ENCODE measurements around the gene PASK. TPM values are rescaled to one million over a fixed set of nuclear protein-coding genes. Genes with fewer than 3 reads are reported as not detected.

PASK gene
- polyA plus RNA-seq, 3 donors: 0.56 to 4.3 (median 0.70) TPM

- Histone ChIP-seq H3K9ac (ENCODE audit: insufficient read depth, low read length, poor library complexity, severe bottlenecking) (no peak overlapping the region), H3K79me2 (ENCODE audit: insufficient read depth, low read length) (no peaks in the 10 kb centered on the region), H2AFZ (ENCODE audit: insufficient read depth, low read depth, low read length, poor library complexity, severe bottlenecking) (no peak overlapping the region), H3K4me1 (ENCODE audit: control insufficient read depth in 1 of 2, insufficient read depth in 2 of 2, low read length in 2 of 2) (no peaks in the 10 kb centered on the region), H3K27me3 (ENCODE audit: control insufficient read depth in 2 of 2, insufficient read depth in 2 of 2, low read length in 2 of 2) (no peaks in the 10 kb centered on the region), H3K27ac (ENCODE audit: low read depth in 1 of 2, low read length in 2 of 2) (no peak overlapping the region), H3K4me3 (replicated peaks in 1 of 3; ENCODE audit: low read depth in 2 of 3, low read length in 3 of 3) (no peak overlapping the region), H3K36me3 (replicated peaks in 1 of 2; ENCODE audit: control insufficient read depth in 1 of 2, insufficient read depth in 2 of 2, low read length in 2 of 2) (peaks cover 4 to 28% of the 10 kb centered on the region in 2 donors), H3K4me2 (replicated peaks; ENCODE audit: extremely low read depth, low read length, poor library complexity, severe bottlenecking) (no peak overlapping the region), H4K20me1 (ENCODE audit: insufficient read depth, low read length) (no peaks in the 10 kb centered on the region), H3K9me3 (replicated peaks in 1 of 2; ENCODE audit: control insufficient read depth in 1 of 2, insufficient read depth in 1 of 2, low read length in 2 of 2) (no peaks in the 10 kb centered on the region)
- Mint-ChIP-seq H3K4me1 (peaks cover 6% of the 10 kb centered on the region), H3K36me3 (peaks cover 30 to 46% of the 10 kb centered on the region in 2 donors), H3K4me3 (no peak overlapping the region), H3K27ac (no peak overlapping the region), H3K9me3 (no peaks in the 10 kb centered on the region), H3K27me3 (ENCODE audit: low read depth in 3 of 3) (peaks cover 0 to 1% (median 0%) of the 10 kb centered on the region in 3 donors)
- intact Hi-C loops (cut with micrococcal nuclease): no loop called here
- no peak for DNase-seq
- WGBS (ENCODE audit: insufficient coverage): 90% methylated on average over 4 of the region's 8 CpGs
- no peak for TF ChIP-seq CTCF (IDR thresholded peaks at IDR 0.05)
Observed at GRCh38 chr2:241112592-241112991, 36.7 kb downstream of the PASK start.

- H4K20me1 ChIP-seq (ENCODE audit: insufficient read depth, low read length): no peaks in the 10 kb centered on the region
- H3K27ac ChIP-seq (ENCODE audit: low read depth in 1 of 2, low read length in 2 of 2): no peak overlapping the region
Observed at GRCh38 chr2:241112046-241112445, 37.2 kb downstream of the PASK start.

More at GRCh38 chr2:241112046-241112445, 37.2 kb downstream of the PASK start:
- intact Hi-C loops (cut with micrococcal nuclease): no loop called here
- Mint-ChIP-seq H3K36me3 (peaks cover 26 to 41% of the 10 kb centered on the region in 2 donors), H3K27me3 (ENCODE audit: low read depth in 3 of 3) (peaks cover 0 to 1% (median 0%) of the 10 kb centered on the region in 3 donors), H3K27ac (peak overlapping the region in 1 of 7 donors; percentile 1), H3K4me3 (no peak overlapping the region), H3K9me3 (no peaks in the 10 kb centered on the region), H3K4me1 (peaks cover 6% of the 10 kb centered on the region)
- Histone ChIP-seq H3K9me3 (replicated peaks in 1 of 2; ENCODE audit: control insufficient read depth in 1 of 2, insufficient read depth in 1 of 2, low read length in 2 of 2) (no peaks in the 10 kb centered on the region), H3K36me3 (replicated peaks in 1 of 2; ENCODE audit: control insufficient read depth in 1 of 2, insufficient read depth in 2 of 2, low read length in 2 of 2) (peaks cover 4 to 28% of the 10 kb centered on the region in 2 donors), H3K27me3 (ENCODE audit: control insufficient read depth in 2 of 2, insufficient read depth in 2 of 2, low read length in 2 of 2) (no peaks in the 10 kb centered on the region), H3K79me2 (ENCODE audit: insufficient read depth, low read length) (no peaks in the 10 kb centered on the region), H2AFZ (ENCODE audit: insufficient read depth, low read depth, low read length, poor library complexity, severe bottlenecking) (no peak overlapping the region), H3K4me3 (replicated peaks in 1 of 3; ENCODE audit: low read depth in 2 of 3, low read length in 3 of 3) (no peak overlapping the region), H3K9ac (ENCODE audit: insufficient read depth, low read length, poor library complexity, severe bottlenecking) (no peak overlapping the region), H3K4me2 (replicated peaks; ENCODE audit: extremely low read depth, low read length, poor library complexity, severe bottlenecking) (no peak overlapping the region), H3K4me1 (ENCODE audit: control insufficient read depth in 1 of 2, insufficient read depth in 2 of 2, low read length in 2 of 2) (no peaks in the 10 kb centered on the region)
- WGBS (ENCODE audit: insufficient coverage): 97% methylated on average over 10 of the region's 17 CpGs
- no peak for TF ChIP-seq CTCF (IDR thresholded peaks at IDR 0.05)
- no peak for DNase-seq
